ENCODE data around the gene KRTDAP.

DNA sequence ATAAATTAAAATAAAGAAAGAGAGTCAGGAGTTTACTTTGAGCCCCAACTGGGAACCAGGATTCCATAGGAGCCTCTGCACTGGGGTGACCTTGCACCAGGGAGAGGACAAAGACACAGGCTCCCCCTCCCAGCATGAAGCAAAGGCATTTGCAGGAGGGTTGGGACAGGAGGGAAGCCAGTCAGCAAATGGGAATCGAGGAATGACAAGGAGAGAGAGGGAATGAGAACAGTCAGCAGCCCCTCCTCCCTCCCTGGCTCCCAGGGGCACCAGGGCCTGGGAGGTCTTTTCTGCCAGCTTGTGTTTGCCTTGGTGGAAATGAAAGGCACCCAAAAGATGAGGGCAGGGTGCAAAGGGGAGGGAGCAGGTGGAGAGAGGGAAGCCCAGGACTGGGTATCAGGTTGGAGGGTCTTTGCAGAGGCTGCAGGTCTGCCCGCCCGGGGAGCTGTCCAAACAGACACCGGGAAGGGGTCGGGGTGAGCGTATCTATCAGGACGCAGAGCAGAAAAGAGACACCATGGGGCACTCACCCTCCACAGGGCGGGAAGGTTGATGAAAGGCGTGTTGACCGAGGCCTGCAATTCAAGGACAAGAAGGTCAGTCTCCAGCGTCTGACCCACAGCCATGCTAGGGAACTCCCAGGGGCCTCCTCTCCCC lies 34.0 kb upstream of the KRTDAP start:
- TF ChIP-seq, protein P1, sequence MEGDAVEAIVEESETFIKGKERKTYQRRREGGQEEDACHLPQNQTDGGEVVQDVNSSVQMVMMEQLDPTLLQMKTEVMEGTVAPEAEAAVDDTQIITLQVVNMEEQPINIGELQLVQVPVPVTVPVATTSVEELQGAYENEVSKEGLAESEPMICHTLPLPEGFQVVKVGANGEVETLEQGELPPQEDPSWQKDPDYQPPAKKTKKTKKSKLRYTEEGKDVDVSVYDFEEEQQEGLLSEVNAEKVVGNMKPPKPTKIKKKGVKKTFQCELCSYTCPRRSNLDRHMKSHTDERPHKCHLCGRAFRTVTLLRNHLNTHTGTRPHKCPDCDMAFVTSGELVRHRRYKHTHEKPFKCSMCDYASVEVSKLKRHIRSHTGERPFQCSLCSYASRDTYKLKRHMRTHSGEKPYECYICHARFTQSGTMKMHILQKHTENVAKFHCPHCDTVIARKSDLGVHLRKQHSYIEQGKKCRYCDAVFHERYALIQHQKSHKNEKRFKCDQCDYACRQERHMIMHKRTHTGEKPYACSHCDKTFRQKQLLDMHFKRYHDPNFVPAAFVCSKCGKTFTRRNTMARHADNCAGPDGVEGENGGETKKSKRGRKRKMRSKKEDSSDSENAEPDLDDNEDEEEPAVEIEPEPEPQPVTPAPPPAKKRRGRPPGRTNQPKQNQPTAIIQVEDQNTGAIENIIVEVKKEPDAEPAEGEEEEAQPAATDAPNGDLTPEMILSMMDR (IDR thresholded peaks at IDR 0.05; ENCODE audit: insufficient read depth, low read depth, low read length) = no peak
- no peak for TF ChIP-seq EZH2 (IDR thresholded peaks at IDR 0.05; ENCODE audit: insufficient read depth, low read length)

All from astrocyte (in vitro differentiated cells and primary cell).